Testis (tissue), 3 donors: Measurements from ENCODE around the gene PUM2. TPM values are rescaled to one million over a fixed set of nuclear protein-coding genes. Genes with fewer than 3 reads are reported as not detected.

Experiments used
- DNase-seq: peaks from one replicate; pipeline ENCODE4 v3.0.0-alpha.2; 2019
- H3K27ac ChIP-seq, 2 donors: fragments of 200-600 bp; sonication (generic); one replicate each; pipeline ENCODE4 v1.5.1; 2019
- H3K27me3 ChIP-seq: fragments of 200-600 bp; sonication (generic); one replicate; pipeline ENCODE4 v1.5.1; 2019
- H3K36me3 ChIP-seq: fragments of 200-600 bp; sonication (generic); one replicate; pipeline ENCODE4 v1.5.1; 2017; ENCODE audit warnings: low read depth; ENCODE audit errors: missing control alignments
- H3K4me1 ChIP-seq: fragments of 200-600 bp; sonication (generic); one replicate; pipeline ENCODE4 v1.5.1; 2019
- H3K4me3 ChIP-seq, 2 donors: fragments of 200-600 bp; sonication (generic); one replicate each; pipeline ENCODE4 v1.5.1; 2017 to 2019
- H3K9me3 ChIP-seq: fragments of 200-600 bp; sonication (generic); one replicate; pipeline ENCODE4 v1.5.1; 2017
- CTCF ChIP-seq, 3 experiments: fragments of 450-650 bp in 2 of 3; fragments of 200-600 bp in 1 of 3; sonication (generic) in 1 of 3; IDR thresholded peaks; one replicate each; pipeline ENCODE4 v1.5.1; 2016 to 2019; ENCODE audit warnings: antibody characterized with exemption in 3 of 3, mild to moderate bottlenecking in 2 of 3, moderate library complexity in 1 of 3
- POLR2A ChIP-seq: fragments of 450-650 bp; IDR thresholded peaks from one replicate; pipeline ENCODE4 v1.6.1; 2017; ENCODE audit warnings: antibody characterized with exemption, mild to moderate bottlenecking, moderate library complexity
- WGBS, 2 donors: methylation state at CpG; one replicate each; pipeline ENCODE4 v1.1.5; 2018; 5-methylcytosine and 5-hydroxymethylcytosine counted together
- intact Hi-C: fragments of 100-400 bp; cut with DNase I; formaldehyde crosslinking; loops from one replicate; pipeline ENCODE4 v1.15.1; 2023; ENCODE audit warnings: low total_unique reads
- polyA plus RNA-seq: library from polyadenylated mRNA; stranded (reverse); fragments of 350-450 nt; fragmentation: Illumina TruSeq; extraction: RNeasy Lipid Tissue Mini Kit (QIAGEN cat#74804); gene quantifications from one replicate; pipeline ENCODE4 v1.2.3, GENCODE V29; 2014; ENCODE audit warnings: low read depth, low replicate concordance; ENCODE audit not compliant: insufficient read depth
- total RNA-seq, 2 donors: library from RNA; depleted of rRNA; stranded (reverse); fragments of >200 nt; gene quantifications; one replicate each; pipeline ENCODE4 v1.2.3, GENCODE V29; 2016

The PUM2 gene
- total and polyA plus RNA-seq, 3 donors from 2014 or later: 50.5 to 92.5 (median 78.0) TPM

DNA sequence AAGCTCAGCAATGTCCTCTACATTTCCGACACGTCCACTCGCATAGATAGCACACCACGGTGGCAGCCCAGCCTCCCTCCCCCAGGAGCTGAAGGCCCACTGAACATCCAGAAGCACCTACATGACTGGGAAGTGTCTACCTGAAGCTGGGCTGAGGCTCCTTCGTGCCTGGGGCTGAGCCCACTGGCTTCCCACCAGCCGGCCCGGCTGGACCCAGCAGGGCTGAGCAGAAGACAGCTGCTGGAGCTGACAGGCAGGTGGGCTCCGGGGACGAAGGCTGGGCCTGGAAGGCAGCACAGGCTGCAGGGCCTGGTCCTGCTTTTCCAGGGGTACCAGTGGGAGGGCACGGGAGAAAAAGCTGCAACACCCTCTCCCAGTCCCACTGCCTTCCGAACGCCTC is 139.2 kb downstream of the PUM2 start:
- peaks cover 14% of the 10 kb centered on the region for H3K4me1 ChIP-seq
- DNase-seq: no peak
- TF ChIP-seq POLR2A (no peak), CTCF (IDR thresholded peaks at IDR 0.05) (no peak)
- no peaks in the 10 kb centered on the region for H3K9me3 ChIP-seq
- no peak overlapping the region for H3K27ac ChIP-seq
- WGBS, 2 donors: 87% methylated on average over 12 of the region's 12 CpGs; no CpG with 5 or more reads in 1 of the 2 donors
- intact Hi-C loops: no loop called here
- no peaks in the 10 kb centered on the region for H3K27me3 ChIP-seq
- no peak overlapping the region for H3K4me3 ChIP-seq
- H3K36me3 ChIP-seq: no peaks in the 10 kb centered on the region

GRCh38 chr2:20210462-20210861 is 140.2 kb downstream of the PUM2 start:
- intact Hi-C loops: no loop called here
- WGBS, 2 donors: 91 to 96% methylated on average over 5 to 8 of the region's 8 CpGs
- H3K27ac ChIP-seq: no peak overlapping the region

GRCh38 chr2:20209373-20210109 is 141.1 kb downstream of the PUM2 start:
- WGBS, 2 donors: 92 to 96% methylated on average over 10 to 21 of the region's 21 CpGs
- Histone ChIP-seq H3K27ac (no peak overlapping the region), H3K4me1 (peaks cover 14% of the 10 kb centered on the region)

More at GRCh38 chr2:20210462-20210861, 140.2 kb downstream of the PUM2 start:
- no peaks in the 10 kb centered on the region for H3K36me3 ChIP-seq
- H3K27me3 ChIP-seq: no peaks in the 10 kb centered on the region
- H3K4me3 ChIP-seq: no peak overlapping the region
- DNase-seq: no peak
- peaks cover 14% of the 10 kb centered on the region for H3K4me1 ChIP-seq
- TF ChIP-seq POLR2A: no peak
- TF ChIP-seq CTCF (IDR thresholded peaks at IDR 0.05): no peak
- no peaks in the 10 kb centered on the region for H3K9me3 ChIP-seq

GRCh38 chr2:20208476-20208859 is 142.2 kb downstream of the PUM2 start:
- WGBS, 2 donors: 38 to 58% methylated on average over 3 to 5 of the region's 5 CpGs
- intact Hi-C loops: no loop called here

More at GRCh38 chr2:20209373-20210109, 141.1 kb downstream of the PUM2 start:
- intact Hi-C loops: no loop called here
- Histone ChIP-seq H3K36me3 (no peaks in the 10 kb centered on the region), H3K9me3 (no peaks in the 10 kb centered on the region), H3K4me3 (no peak overlapping the region), H3K27me3 (no peaks in the 10 kb centered on the region)
- no peak for TF ChIP-seq POLR2A
- no peak for TF ChIP-seq CTCF (IDR thresholded peaks at IDR 0.05)
- no peak for DNase-seq

More at GRCh38 chr2:20208476-20208859, 142.2 kb downstream of the PUM2 start:
- Histone ChIP-seq H3K4me1 (peaks cover 12% of the 10 kb centered on the region), H3K27ac (peak overlapping the region; percentile 9 to 37), H3K9me3 (no peaks in the 10 kb centered on the region), H3K4me3 (no peak overlapping the region), H3K27me3 (no peaks in the 10 kb centered on the region), H3K36me3 (no peaks in the 10 kb centered on the region)
- no peak for TF ChIP-seq POLR2A
- TF ChIP-seq CTCF (IDR thresholded peaks at IDR 0.05): no peak
- DNase-seq: no peak
